ENCODE data around the gene GATA5. TPM values are rescaled to one million over a fixed set of nuclear protein-coding genes. Genes with fewer than 3 reads are reported as not detected.

The GATA5 gene
- total and polyA plus RNA-seq, 5 donors: 1.5 to 3.1 (median 2.4) TPM

- 59% methylated on average over 9 of the region's 9 CpGs for WGBS
- no peak for DNase-seq
- Histone ChIP-seq H3K4me1 (ENCODE audit: control insufficient read depth, insufficient read depth, low read length) (no peaks in the 10 kb centered on the region), H3K4me3 (ENCODE audit: low read length) (no peak overlapping the region), H3K27me3 (ENCODE audit: control insufficient read depth, insufficient read depth) (no peaks in the 10 kb centered on the region), H3K9me3 (ENCODE audit: control insufficient read depth, low read length) (no peaks in the 10 kb centered on the region), H3K27ac (ENCODE audit: low read length) (no peak overlapping the region)
- no peak for ATAC-seq
- intact Hi-C loops (cut with DNase I): loop anchor here in 1 of 4 donors (10.0 kb wide), 2 partner anchors 75 to 195 kb away; no protein-coding TSS in a partner anchor
These were observed 56.0 kb downstream of the GATA5 start for GRCh38 chr20:62419759-62420158.

- Histone ChIP-seq H3K27me3 (ENCODE audit: control insufficient read depth, insufficient read depth) (no peaks in the 10 kb centered on the region), H3K4me1 (ENCODE audit: control insufficient read depth, insufficient read depth, low read length) (no peaks in the 10 kb centered on the region), H3K4me3 (ENCODE audit: low read length) (no peak overlapping the region), H3K27ac (ENCODE audit: low read length) (no peak overlapping the region), H3K9me3 (ENCODE audit: control insufficient read depth, low read length) (no peaks in the 10 kb centered on the region)
- intact Hi-C loops (cut with DNase I): loop anchor here in 1 of 4 donors (10.0 kb wide), 2 partner anchors 76 to 196 kb away; no protein-coding TSS in a partner anchor
- WGBS: 78% methylated on average over 19 of the region's 19 CpGs
- DNase-seq (no peak), ATAC-seq (no peak)
These were observed 56.9 kb downstream of the GATA5 start for GRCh38 chr20:62418709-62419487.

GRCh38 chr20:62417981-62418708 lies 57.6 kb downstream of the GATA5 start:
- 74% methylated on average over 25 of the region's 25 CpGs for WGBS
- no peaks in the 10 kb centered on the region for H3K9me3 ChIP-seq (ENCODE audit: control insufficient read depth, low read length)
- DNase-seq: no peak
- intact Hi-C loops (cut with DNase I): loop anchor here in 1 of 4 donors (10.0 kb wide), 2 partner anchors 77 to 197 kb away; no protein-coding TSS in a partner anchor
- ATAC-seq: no peak
- no peaks in the 10 kb centered on the region for H3K4me1 ChIP-seq (ENCODE audit: control insufficient read depth, insufficient read depth, low read length)
- H3K27ac ChIP-seq (ENCODE audit: low read length): no peak overlapping the region
- H3K27me3 ChIP-seq (ENCODE audit: control insufficient read depth, insufficient read depth): no peaks in the 10 kb centered on the region
- H3K4me3 ChIP-seq (ENCODE audit: low read length): no peak overlapping the region

GRCh38 chr20:62416651-62417637 lies 58.9 kb downstream of the GATA5 start:
- Histone ChIP-seq H3K4me3 (ENCODE audit: low read length) (no peak overlapping the region), H3K9me3 (ENCODE audit: control insufficient read depth, low read length) (no peaks in the 10 kb centered on the region), H3K27me3 (ENCODE audit: control insufficient read depth, insufficient read depth) (no peaks in the 10 kb centered on the region), H3K4me1 (ENCODE audit: control insufficient read depth, insufficient read depth, low read length) (no peaks in the 10 kb centered on the region), H3K27ac (ENCODE audit: low read length) (no peak overlapping the region)
- ATAC-seq (no peak), DNase-seq (no peak)
- intact Hi-C loops (cut with DNase I): loop anchor here in 1 of 4 donors (10.0 kb wide), 2 partner anchors 78 to 198 kb away; no protein-coding TSS in a partner anchor
- 80% methylated on average over 43 of the region's 43 CpGs for WGBS

GRCh38 chr20:62415354-62416111 lies 60.3 kb downstream of the GATA5 start:
- WGBS: 79% methylated on average over 24 of the region's 24 CpGs
- intact Hi-C loops (cut with DNase I): loop anchor here in 1 of 4 donors (10.0 kb wide), 2 partner anchors 79 to 199 kb away; no protein-coding TSS in a partner anchor
- H3K9me3 ChIP-seq (ENCODE audit: control insufficient read depth, low read length): no peaks in the 10 kb centered on the region
- H3K27ac ChIP-seq (ENCODE audit: low read length): no peak overlapping the region
- DNase-seq (no peak), ATAC-seq (no peak)
- H3K27me3 ChIP-seq (ENCODE audit: control insufficient read depth, insufficient read depth): no peaks in the 10 kb centered on the region
- no peaks in the 10 kb centered on the region for H3K4me1 ChIP-seq (ENCODE audit: control insufficient read depth, insufficient read depth, low read length)
- no peak overlapping the region for H3K4me3 ChIP-seq (ENCODE audit: low read length)

GRCh38 chr20:62413896-62414481 lies 61.8 kb downstream of the GATA5 start:
- DNase-seq: no peak
- Histone ChIP-seq H3K4me3 (ENCODE audit: low read length) (no peak overlapping the region), H3K9me3 (ENCODE audit: control insufficient read depth, low read length) (no peaks in the 10 kb centered on the region), H3K27ac (ENCODE audit: low read length) (no peak overlapping the region), H3K27me3 (ENCODE audit: control insufficient read depth, insufficient read depth) (no peaks in the 10 kb centered on the region), H3K4me1 (ENCODE audit: control insufficient read depth, insufficient read depth, low read length) (no peaks in the 10 kb centered on the region)
- intact Hi-C loops (cut with DNase I): loop anchor here in 2 of 4 donors (5.0 to 10.0 kb wide), 3 partner anchors 73 to 201 kb away; no protein-coding TSS in a partner anchor
- 83% methylated on average over 22 of the region's 22 CpGs for WGBS
- no peak for ATAC-seq

Other genes with a start within 250 kb of the GATA5 start
- 10 to 100 TPM; 44.1 to 61.6 (median 44.7) TPM for gene OSBPL2, start 237.5 kb downstream of the GATA5 start, total RNA-seq
- gene OSBPL2, start 237.5 kb downstream of the GATA5 start, polyA plus RNA-seq: 20.0 TPM
- 10 to 100 TPM; 65.0 to 80.9 (median 73.4) TPM for gene ADRM1, start 173.0 kb downstream of the GATA5 start, total RNA-seq
- 87.5 TPM for gene ADRM1, start 173.0 kb downstream of the GATA5 start, polyA plus RNA-seq
- 10 to 100 TPM; 77.4 to 97.9 (median 86.8) TPM for gene LAMA5, start 108.7 kb downstream of the GATA5 start, total RNA-seq
- gene LAMA5, start 108.7 kb downstream of the GATA5 start, polyA plus RNA-seq: 93.7 TPM
- gene RPS21, start 88.9 kb downstream of the GATA5 start, total RNA-seq: 100 to 1,000 TPM; 703 to 815 (median 736) TPM
- gene RPS21, start 88.9 kb downstream of the GATA5 start, polyA plus RNA-seq: 2,060 TPM
- gene CABLES2, start 68.7 kb downstream of the GATA5 start, total RNA-seq: 10 to 100 TPM; 12.3 to 29.4 (median 16.3) TPM
- gene CABLES2, start 68.7 kb downstream of the GATA5 start, polyA plus RNA-seq: 10.9 TPM
- not detected for gene RBBP8NL, start 48.5 kb downstream of the GATA5 start, total RNA-seq
- not detected for gene RBBP8NL, start 48.5 kb downstream of the GATA5 start, polyA plus RNA-seq
- gene SLCO4A1, start 166.5 kb upstream of the GATA5 start, total RNA-seq: 1 to 10 TPM; 4.1 to 8.4 (median 5.3) TPM
- gene SLCO4A1, start 166.5 kb upstream of the GATA5 start, polyA plus RNA-seq: 15.5 TPM
- gene NTSR1, start 232.8 kb upstream of the GATA5 start, total RNA-seq: under 1 TPM in 1 of 4 donors, not detected in 3; 0.06 TPM
- not detected for gene NTSR1, start 232.8 kb upstream of the GATA5 start, polyA plus RNA-seq